ENCODE measurements around the gene CEP85L. TPM values are rescaled to one million over a fixed set of nuclear protein-coding genes. Genes with fewer than 3 reads are reported as not detected.

Gene CEP85L
- total and polyA plus RNA-seq, 2 of the 13 experiments (the other 11 are each of a cell fraction or from before 2014, with no cell fraction given): 0.44 to 1.7 TPM

DNA sequence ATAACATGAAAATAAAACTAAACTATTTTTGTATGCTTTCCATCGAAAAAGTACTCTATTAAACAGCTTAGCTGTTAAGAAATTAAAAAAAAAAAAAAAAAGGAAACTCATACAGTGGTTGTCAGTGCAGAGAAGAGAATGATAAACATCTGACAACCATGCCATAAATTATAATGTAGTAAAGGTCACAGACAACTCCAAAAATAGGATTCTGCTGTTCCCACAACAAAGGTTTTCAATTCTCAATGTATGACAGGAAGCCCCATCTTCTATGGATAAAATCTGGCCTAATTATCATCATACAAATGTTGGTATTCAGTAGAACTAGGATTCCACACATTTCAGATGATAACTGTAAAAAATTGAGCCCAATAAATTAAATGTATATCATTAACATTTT, 98.3 kb downstream of the CEP85L start:
- DNase-seq (ENCODE audit: low spot score) (no peak), FAIRE-seq (no peak), ATAC-seq (no peak)
- no peak for TF ChIP-seq DMTF1 (CRISPR knock-in tag; IDR thresholded peaks at IDR 0.05)
- TF ChIP-seq MED8 (CRISPR knock-in tag; IDR thresholded peaks at IDR 0.05; ENCODE audit: insufficient replicate concordance): no peak
- TF ChIP-seq JUN (CRISPR knock-in tag; IDR thresholded peaks at IDR 0.05): no peak
- no peak for TF ChIP-seq ARNTL (CRISPR knock-in tag; IDR thresholded peaks at IDR 0.05)
- no peak for TF ChIP-seq ZNF562 (CRISPR knock-in tag; IDR thresholded peaks at IDR 0.05; ENCODE audit: borderline replicate concordance)
- no peak for TF ChIP-seq NCOA1 (CRISPR knock-in tag; IDR thresholded peaks at IDR 0.05)
- TF ChIP-seq ZNF570 (CRISPR knock-in tag; IDR thresholded peaks at IDR 0.05; ENCODE audit: borderline replicate concordance): no peak
- TF ChIP-seq ZNF451 (CRISPR knock-in tag; IDR thresholded peaks at IDR 0.05): no peak
- TF ChIP-seq MZF1 (CRISPR knock-in tag; IDR thresholded peaks at IDR 0.05; ENCODE audit: borderline replicate concordance): no peak
- no peak for TF ChIP-seq DDIT3 (CRISPR knock-in tag; IDR thresholded peaks at IDR 0.05)
- TF ChIP-seq MTF2 (CRISPR knock-in tag; IDR thresholded peaks at IDR 0.05; ENCODE audit: borderline replicate concordance): no peak
- TF ChIP-seq UBTF (CRISPR knock-in tag; IDR thresholded peaks at IDR 0.05): no peak
- TF ChIP-seq ZC3H4 (CRISPR knock-in tag; IDR thresholded peaks at IDR 0.05; ENCODE audit: borderline replicate concordance): no peak
- TF ChIP-seq, protein P1, sequence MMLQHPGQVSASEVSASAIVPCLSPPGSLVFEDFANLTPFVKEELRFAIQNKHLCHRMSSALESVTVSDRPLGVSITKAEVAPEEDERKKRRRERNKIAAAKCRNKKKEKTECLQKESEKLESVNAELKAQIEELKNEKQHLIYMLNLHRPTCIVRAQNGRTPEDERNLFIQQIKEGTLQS (CRISPR knock-in tag; IDR thresholded peaks at IDR 0.05): no peak
- H2AFZ ChIP-seq (ENCODE audit: low read length): no peak overlapping the region
- CTCF ChIA-PET (ENCODE audit: low intra/inter-chr PET ratio, low total read pairs): no interaction called here
- H3K27ac ChIP-seq (ENCODE audit: extremely low read length, insufficient read depth, low read length): no peak overlapping the region
- no TSS peak for BruUV-seq (replicated peaks)
- POLR2A ChIA-PET: no interaction called here
- 0% methylated on average over 1 of the region's 1 CpG for WGBS (ENCODE audit: low lambda C conversion rate)
- no peaks in the 10 kb centered on the region for H3K4me1 ChIP-seq (ENCODE audit: insufficient read depth, low read length)
- H3K27me3 ChIP-seq (ENCODE audit: control insufficient read depth in 1 of 2, insufficient read depth in 2 of 2, low read length in 2 of 2): no peaks in the 10 kb centered on the region
- H3K4me2 ChIP-seq (ENCODE audit: low read depth, low read length): no peak overlapping the region
- no peaks in the 10 kb centered on the region for H3K79me2 ChIP-seq (ENCODE audit: insufficient read depth, low read length)
- intact Hi-C loops (cut with micrococcal nuclease; ENCODE audit: unreplicated experiment) (no loop called here), in situ Hi-C loops (cut with HindIII; ENCODE audit: extremely low pct_ligation_motif_present, low pct_unique_long_range_greater_than_20kb) (no loop called here)
- no peak overlapping the region for H3K9ac ChIP-seq (ENCODE audit: insufficient read depth, low read depth, low read length)
- no peaks in the 10 kb centered on the region for H3K36me3 ChIP-seq (replicated peaks in 1 of 2; ENCODE audit: control insufficient read depth in 1 of 2, insufficient read depth in 2 of 2, low read length in 2 of 2)
- no peak overlapping the region for H3K4me3 ChIP-seq (replicated peaks in 1 of 3; ENCODE audit: insufficient read depth in 1 of 3, low read depth in 2 of 3, low read length in 3 of 3)
- H3K9me3 ChIP-seq (ENCODE audit: low read length): no peaks in the 10 kb centered on the region
- H4K20me1 ChIP-seq (ENCODE audit: insufficient read depth, low read length): no peaks in the 10 kb centered on the region

Data from HepG2 (cell line).